GM19035 (cell line): ENCODE results near the gene CFAP206.

Experiments
- ATAC-seq: cut with Tn5 transposase; IDR thresholded peaks from one replicate; pipeline ENCODE4 v1.9.1; 2021; ENCODE audit not compliant: unreplicated experiment

CFAP206 gene, protein sequence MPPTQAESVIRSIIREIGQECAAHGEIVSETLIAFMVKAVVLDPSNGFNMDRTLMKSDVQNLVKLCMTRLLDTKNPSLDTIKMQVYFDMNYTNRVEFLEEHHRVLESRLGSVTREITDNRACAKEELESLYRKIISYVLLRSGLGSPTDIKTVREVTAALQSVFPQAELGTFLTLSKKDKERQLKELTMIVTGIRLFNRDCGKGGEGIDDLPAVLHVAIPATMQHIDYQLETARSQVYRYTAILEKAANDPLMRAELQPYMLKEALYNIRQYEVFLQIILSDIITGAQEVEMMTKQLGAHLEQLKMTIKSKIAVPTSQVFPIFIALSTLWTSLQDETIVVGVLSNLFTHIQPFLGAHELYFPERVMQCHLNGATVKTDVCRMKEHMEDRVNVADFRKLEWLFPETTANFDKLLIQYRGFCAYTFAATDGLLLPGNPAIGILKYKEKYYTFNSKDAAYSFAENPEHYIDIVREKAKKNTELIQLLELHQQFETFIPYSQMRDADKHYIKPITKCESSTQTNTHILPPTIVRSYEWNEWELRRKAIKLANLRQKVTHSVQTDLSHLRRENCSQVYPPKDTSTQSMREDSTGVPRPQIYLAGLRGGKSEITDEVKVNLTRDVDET

DNA sequence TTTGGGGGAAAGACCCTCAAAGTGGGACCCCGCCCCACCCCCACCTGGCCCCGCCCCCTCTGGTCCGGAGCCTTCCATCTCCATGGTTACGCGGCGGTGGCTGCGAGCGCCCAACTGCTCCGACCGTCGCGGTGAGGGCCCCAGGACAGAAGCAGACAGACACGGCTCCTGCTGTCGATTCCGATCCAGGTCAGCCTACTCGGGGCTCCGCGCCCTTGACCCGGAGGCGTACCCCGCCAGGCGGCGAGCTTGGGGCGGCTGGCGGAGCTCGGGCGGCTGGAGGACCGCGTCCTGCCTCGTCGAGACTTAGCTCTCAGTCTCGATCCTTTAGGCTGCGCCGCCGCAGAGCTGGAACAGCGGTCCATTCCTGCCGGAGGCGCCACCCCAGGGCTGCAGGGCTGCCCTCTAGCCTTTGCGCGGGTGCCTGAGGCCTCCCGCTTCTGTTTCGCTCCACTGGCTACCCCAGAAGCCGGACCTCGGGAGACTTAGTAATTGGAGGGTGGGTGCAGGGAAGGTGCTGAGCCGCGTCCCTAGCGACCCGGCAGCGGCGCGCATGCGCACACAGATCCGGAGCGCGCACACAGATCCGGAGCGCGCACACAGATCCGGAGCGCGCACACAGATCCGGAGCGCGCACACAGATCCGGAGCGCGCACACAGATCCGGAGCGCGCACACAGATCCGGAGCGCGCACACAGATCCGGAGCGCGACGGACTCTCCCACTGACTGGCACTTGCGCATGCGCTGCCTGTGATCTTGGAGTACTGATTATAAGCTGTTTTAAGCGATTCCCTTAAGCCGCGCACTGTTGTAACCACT, at the start of gene CFAP206:
TSS of gene CFAP206 (plus strand) at position 72 of the 820 bp plus-strand sequence. CDS start 1,868 bp downstream, outside the sequence.
- peak; percentile 85 for ATAC-seq

DNA sequence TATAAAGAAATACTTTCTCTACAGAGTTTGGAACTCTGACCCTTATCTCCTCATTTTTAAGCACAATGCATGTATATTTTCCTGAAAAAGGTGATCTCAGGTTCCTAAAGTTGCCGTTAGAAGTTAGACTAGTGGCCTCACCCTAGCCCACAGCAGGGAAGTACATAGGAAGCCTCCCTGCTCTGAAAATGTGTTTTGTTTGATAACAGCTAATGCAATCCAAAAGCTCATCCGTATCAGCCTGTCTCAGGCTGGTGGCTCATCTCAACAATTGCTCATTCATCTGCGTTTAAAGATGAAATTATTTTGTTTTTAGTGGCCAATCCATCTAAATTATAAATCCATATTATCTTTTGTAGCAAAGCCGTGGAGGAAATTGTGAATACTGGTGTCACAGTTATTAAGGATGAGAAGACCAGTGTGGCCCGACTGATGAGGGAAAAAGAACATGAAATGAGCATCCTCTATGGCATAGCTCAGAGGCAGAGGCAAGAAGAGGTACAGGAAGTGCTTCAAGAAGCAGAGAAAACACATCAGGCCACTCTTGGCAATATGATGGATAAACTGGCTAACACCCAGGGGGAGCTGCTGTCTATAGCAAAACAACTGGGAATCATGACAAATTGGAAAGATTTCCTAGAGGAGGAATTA, 43.0 kb upstream of the CFAP206 start:
- no peak for ATAC-seq

DNA sequence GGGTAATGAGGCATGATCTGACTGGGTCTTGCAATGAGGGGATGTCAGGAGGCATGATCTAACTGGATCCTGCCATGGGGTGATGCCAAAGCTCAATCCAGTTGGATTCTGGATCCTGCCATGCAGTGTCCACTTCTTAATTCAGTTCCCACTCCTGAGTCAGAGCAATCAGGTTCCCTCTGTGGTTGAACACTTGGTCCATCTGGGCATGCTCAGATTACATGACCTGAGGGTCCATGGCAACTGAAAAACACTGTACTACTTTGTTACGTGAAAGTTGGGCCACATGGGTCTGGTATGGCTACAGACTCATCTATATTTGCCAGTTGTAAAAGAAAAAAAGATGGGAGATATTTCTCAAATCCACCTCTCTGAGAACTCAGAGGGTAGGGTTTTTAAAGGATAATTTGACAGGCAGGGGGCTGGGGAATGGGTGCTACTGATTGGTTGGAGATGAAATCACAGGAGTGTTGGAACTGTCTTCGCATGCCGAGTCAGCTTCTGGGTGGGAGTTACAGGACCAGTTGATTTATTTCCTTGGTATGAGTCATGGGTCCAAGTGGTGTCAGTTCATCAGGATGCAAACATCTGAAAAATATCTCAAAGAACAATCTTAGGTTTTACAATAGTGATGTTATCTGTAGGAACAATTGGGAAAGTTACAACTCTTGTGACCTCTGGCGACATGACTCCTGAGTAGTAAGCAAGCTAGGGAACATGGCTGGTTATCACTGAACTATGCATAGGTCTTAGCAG, 41.5 kb upstream of the CFAP206 start:
- no peak for ATAC-seq

DNA sequence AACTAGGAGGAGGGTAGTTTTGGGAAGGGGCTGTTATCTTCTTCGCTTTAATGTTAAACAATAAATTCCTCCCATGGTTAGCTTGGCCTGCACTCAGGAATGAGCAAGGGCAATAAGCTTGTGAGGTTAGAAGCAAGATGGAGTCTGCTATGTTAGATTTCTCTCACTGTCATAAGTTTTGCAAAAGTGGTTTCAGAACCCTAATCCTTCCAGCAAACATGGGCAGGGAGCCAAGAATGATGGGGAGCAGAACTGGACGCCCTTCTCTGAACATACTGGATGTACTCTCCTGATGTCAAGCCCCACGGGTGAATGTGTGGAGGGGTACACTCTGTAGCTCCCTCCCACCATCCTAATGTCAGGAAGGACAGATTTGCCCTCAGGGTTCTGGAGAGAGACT, 40.9 kb upstream of the CFAP206 start:
- ATAC-seq: no peak

DNA sequence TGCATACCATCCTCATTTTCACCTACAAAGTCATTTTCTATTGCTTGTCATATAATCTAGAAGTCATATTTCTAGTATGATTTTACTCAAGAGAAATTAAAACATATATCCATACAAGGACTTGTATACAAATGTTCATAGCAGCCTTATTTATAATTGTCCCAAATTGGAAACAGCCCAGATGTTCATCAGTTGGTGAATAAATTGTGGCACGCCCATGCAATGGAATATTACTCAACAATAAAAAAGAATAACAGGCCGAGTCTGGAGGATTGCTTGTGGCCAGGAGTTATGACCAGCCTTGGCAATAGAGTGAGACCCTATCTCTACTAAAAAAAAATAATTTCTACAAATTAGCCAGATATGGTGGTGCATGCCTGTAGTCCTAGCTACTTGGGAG, 34.4 kb upstream of the CFAP206 start:
- no peak for ATAC-seq

DNA sequence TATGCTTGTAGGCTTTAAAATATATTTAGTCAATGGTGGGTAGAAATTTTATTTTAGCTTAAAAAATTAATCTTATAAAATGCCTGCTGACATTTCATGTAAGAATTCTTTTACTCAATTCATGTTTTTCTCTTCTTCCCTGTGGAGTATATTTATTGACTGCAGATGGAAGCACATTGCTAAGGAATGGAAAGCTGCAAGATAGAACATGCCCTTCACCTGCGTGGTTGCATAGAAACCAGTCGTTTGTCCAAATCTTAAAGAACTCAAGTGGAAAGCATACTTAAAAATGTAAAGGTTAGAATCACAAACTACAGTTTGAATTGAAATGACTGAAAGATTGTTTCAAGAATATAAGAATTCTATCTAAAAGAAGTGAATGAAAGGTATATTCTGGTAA, 32.5 kb upstream of the CFAP206 start:
- ATAC-seq: no peak

DNA sequence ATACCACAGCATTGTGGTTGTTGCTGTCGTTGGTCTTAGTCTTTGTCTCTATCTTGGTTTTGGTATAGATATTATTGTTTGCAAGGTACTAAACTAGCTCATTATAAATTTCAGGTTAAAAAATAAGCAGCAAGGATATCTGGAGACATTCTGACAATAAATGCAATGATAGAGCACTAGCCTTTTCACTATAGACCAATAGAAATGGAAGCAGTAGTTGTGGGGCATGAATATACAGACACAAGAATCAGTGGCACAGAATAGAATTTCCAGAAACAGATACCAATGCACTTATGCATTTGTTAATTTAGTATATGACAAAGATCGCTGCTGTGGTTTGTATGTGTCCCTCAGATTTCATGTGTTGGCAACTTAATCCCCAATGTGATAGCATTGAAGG, 31.1 kb upstream of the CFAP206 start:
- ATAC-seq: no peak

DNA sequence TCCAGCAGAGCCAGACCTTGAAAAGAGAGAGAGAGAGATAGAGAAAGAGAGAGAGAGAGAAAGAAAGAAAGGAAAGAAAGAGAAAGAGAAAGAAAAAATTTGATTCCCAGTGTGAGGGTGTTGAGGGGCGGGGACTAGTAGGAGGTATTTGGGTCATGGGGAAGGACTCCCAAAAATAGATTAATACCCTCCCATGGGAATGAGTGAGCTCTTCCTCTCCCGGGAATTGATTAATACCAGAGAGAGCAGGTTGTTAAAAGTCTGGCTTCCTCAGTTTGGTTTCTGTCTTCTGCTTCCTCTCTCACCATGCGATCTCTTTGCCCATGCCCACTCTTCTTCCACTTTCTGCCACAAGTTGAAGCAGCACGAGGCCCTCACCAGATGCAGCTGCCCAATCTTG, 28.8 kb upstream of the CFAP206 start:
- no peak for ATAC-seq

DNA sequence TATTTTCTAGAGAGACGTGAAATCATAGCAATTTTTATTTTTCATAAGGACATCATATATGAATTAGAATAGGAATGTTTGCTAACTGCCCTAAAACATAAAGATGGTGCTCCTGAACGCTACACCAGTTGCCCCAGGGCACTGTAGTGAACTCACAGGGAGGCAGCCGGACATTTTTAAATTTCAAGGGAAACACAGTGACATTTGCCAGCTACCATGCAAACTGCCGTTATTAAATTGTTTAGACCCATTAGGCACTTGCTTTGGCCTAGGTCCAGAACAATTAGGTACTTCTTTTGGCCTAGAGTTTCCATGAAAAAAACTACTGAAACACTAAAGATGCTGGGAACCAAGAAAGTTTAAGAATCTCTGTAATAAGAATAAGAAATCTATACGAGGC, 24.9 kb upstream of the CFAP206 start:
- ATAC-seq: no peak

DNA sequence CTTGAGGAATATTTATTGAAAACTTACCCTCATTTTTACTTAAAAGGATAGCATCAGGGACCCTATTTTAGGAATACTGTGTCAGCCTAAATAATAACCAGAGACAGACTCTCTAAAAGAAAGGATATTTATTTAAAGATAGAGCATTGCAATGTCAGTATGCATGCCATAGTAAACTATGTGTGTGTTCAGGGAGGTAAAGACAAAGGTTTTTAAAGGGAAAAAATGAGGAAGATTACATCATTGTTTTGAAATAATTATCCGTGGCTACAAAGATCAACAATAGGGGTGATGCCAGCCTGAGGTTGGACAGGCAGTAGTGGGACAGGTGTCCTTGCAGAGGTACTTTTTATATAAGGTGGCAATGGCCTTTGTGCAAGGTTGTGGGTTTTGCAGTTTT, 23.7 kb upstream of the CFAP206 start:
- no peak for ATAC-seq

DNA sequence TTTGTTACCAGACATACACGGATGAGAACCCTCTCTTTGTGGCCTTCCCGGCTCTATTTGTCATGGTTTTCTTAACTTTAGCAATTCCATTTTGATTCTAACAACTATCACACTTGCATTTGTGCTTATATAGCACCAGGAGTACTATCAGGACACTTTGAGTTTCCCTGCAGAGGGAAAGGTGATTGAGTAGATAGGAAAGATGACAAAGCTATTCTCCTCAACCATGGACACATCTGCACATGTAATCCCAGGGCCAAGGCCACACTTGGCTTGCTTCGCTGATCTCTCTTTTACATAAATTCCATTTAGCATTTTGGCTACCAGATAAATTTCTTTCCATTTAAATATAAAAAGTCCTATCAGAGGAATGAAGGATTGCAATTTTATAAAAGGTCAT, 23.3 kb upstream of the CFAP206 start:
- no peak for ATAC-seq

DNA sequence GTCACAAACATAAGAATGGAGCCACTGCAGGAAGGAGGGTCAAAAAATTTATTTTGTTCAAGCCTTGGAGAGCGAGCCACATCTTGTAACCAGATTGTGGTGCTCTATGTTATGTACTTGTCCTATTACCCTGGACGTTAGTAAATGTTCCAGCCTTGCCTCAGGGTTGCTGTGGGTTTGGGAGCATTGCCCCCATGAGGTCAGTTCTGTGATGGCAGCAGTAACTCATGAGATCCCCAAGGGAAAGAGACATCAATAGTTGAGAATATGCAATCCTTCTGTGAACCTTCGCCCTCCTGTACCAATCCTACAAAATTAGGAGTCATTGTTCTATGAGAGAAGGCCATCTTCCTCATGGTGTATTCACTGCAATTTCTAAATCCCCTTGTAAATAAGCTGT, 16.4 kb upstream of the CFAP206 start:
- no peak for ATAC-seq

DNA sequence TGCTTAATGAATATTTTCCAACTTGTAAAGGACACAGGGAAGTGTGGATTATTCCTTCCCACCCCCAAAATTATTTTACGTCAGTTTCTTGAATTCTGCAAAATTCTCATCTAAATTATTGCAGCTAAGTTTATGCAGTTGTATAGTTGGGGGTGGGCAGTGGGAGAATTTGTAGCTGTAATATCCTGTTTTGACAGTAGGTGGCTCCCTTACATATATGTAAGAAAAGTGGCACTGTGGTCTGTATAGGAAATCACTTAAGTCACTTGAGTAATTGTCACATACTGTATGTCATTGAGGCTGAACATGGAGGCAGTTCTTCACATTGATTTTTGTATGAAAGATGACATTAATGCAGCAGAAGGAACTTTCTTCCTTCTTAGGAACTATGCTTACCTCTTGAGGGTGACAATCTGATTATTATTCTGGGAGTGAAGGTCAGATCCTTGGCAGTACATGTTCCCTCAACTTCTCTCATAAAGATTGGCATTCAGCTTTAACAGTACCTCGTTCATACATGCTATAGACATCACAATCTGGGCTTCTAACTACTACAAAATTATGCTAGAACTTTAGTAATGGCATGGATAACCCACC, 14.6 kb upstream of the CFAP206 start:
- ATAC-seq: peak; percentile 68

DNA sequence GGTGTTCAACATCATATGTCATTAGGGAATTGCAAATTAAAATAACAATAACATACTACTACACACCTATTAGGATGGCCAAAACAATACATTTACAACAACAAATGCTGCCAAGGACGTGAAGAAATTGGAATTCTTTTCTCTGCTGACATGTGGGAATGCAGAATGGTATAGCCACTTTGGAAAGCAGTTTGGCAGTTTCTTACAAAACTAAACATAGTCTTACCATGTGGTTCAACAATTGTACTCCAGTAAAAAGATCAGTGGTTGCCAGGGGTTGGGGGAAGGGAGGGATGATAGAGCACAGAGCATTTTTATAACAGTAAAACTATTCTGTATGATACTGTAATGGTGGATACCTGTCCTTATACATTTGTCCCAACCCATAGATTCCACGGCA, 12.3 kb upstream of the CFAP206 start:
- ATAC-seq: no peak

DNA sequence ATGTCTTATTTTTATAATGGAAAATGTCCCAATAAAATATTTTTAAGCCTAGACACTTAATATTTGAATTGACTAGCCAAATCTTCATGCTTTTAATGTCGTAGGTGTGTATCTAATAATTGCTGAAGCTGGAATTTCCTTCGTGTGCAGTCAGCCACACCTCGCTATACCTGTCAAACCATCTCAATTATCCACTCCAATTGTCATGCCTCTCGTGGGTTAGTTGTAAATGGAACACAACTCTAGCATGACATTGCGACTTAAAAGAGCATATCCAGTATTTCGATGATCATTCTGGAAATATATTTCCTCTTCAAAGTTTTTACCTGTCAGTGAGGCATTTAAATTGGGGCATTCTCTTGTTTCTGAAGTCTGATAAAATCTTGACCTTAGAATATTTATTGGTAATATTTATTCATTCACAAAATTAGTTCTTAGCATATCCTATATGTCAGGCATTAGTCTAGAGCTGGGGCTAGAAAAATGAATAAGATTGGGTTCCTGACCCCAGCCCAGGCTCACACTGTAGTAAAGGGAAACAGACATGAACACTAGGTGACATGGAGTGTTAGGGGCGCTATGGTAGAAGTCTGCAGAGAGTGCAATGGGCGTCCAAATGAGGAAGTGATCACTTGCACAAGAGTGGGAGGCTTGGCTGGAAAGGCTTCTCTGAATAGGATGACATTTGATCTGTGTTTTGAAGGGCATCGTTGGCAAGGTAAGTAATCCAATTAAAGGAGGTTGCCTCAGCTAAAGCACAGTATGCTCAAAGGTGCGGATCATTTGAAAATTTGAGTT, 11.0 kb upstream of the CFAP206 start:
- ATAC-seq: peak; percentile 84

DNA sequence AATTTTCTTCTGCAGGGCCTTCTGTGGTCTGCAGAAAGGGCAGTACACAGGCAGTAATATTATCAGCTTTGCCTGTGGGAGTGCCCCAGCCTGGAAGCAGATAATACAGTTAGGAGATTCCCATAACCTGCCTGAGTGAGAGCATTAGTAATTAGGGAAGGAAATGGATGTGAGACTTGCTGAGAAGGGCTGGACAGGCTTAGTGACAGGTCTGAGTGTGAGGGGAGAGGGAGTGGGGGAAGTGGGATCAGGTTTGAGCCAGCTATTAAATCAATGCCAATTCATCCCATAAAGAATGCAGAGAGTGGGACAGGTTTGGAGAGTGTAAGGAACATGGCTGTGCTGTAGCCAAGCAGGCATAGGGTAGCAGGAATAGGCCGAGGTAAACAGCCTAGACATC, 10.1 kb upstream of the CFAP206 start:
- ATAC-seq: no peak

DNA sequence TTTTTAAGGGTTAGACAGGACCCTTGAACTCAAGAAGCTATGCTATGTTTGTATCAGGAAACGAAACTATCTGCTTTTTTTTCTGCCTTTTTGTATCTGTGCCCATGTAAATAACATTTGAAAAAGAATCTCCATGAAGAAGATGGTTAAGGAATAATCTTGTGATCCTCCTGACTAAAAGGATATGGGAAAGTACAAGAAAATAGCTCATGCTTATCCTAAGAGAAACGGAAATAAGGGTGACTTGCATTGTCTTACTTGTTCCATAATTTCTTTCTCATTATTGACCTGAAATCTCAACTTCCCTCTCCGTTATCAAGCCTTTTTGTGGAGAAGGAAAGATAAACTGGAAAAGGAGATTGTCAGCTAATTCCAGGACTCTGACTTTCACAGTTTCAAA, 5.9 kb upstream of the CFAP206 start:
- no peak for ATAC-seq

DNA sequence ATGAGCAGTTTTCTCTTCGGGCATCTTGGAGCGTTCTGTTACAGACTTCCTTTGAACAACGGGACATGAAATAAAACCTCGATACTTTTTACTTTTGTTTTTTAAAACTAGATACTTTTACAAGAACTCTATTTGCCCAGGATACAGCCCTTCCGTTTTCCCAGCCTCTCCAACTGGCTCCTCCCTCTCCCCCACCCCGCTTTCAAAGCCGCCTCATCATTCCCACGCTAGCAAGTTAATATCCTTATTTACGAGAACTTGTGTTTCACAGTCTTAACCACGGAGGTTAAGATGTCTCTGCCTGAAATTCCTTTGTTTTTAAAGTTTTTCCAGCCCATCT, 241 bp upstream of the CFAP206 start:
- ATAC-seq: peak; percentile 15

DNA sequence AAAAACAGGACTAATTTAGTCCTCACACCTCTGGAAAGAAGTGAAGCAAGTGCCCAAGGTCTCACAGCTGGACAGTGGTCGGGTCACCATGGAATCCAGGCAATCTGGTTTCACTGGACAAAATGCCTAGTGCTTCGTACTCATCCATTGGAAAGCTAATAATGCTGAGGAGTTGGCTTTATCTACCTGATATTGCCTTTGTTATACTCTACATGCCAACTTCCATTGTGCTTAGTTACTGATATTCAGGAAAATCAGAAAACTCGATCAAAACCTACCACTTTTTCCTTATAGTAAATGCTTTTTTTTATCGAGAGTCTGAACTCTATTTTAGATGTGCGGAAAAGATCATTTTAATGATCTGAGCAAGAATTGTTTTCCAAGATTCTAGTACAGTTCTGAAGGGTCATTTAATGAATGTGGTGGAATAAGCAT, 966 bp downstream of the CFAP206 start:
- ATAC-seq: no peak
